ENCODE measurements around the gene DBNL. TPM values are rescaled to one million over a fixed set of nuclear protein-coding genes. Genes with fewer than 3 reads are reported as not detected.

The DBNL gene
- total RNA-seq, 6 experiments from 2014 or later: 30.7 to 48.1 (median 36.9) TPM

DNA sequence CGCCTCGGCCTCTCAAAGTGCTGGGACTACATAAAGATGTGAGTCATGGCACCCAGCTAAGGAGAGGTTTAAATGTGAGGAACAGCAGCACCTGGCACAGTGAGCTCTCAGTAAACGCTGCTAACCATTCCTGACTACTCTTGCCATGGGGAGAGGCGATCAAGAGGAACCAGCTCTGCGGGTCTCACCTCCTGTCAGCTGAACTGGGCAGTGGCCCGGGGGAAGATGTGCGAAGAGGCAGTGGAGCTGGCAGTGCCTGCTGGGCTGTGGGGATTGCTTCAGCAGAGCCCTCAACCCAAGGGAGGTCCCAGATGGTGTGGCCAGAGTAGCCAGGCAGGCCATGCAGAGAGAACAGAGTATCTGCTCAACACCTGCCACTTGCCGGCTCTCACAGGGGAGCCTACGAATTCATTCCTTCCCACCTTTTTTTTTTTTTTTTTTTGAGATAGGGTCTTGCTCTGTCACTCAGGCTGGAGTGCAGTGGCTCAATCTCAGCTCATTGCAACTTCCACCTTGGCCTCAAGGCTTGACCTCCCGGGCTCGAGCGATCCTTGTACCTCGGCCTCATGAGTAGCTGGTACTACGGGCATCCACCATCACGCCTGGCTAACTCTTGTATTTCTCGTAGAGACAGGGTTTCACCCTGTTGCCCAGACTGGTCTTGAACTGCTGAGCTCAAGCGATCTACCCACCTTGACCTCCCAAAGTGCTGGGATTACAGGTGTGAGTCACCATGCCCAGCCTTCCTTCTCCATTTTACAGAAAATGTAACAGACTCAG lies 31.0 kb downstream of the DBNL start:
- H3K4me3 ChIP-seq: no peak overlapping the region
- TF ChIP-seq, protein P1, sequence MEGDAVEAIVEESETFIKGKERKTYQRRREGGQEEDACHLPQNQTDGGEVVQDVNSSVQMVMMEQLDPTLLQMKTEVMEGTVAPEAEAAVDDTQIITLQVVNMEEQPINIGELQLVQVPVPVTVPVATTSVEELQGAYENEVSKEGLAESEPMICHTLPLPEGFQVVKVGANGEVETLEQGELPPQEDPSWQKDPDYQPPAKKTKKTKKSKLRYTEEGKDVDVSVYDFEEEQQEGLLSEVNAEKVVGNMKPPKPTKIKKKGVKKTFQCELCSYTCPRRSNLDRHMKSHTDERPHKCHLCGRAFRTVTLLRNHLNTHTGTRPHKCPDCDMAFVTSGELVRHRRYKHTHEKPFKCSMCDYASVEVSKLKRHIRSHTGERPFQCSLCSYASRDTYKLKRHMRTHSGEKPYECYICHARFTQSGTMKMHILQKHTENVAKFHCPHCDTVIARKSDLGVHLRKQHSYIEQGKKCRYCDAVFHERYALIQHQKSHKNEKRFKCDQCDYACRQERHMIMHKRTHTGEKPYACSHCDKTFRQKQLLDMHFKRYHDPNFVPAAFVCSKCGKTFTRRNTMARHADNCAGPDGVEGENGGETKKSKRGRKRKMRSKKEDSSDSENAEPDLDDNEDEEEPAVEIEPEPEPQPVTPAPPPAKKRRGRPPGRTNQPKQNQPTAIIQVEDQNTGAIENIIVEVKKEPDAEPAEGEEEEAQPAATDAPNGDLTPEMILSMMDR (IDR thresholded peaks at IDR 0.05): no peak
- TF ChIP-seq POLR2A (IDR thresholded peaks at IDR 0.05): no peak
- peaks cover 0 to 33% (median 4%) of the 10 kb centered on the region in 4 donors for H3K36me3 ChIP-seq
- no peaks in the 10 kb centered on the region for H3K9me3 ChIP-seq
- DNase-seq (peak in 1 of 3 donors; percentile 46), ATAC-seq (no peak)
- intact Hi-C loops (cut with DNase I): no loop called here
- 88% methylated on average over 2 of the region's 17 CpGs for WGBS (ENCODE audit: insufficient coverage, low coverage, low lambda C conversion rate, missing lambda C conversion rate)
- H3K27me3 ChIP-seq: no peaks in the 10 kb centered on the region
- H3K27ac ChIP-seq: peak overlapping the region in 2 of 3 donors; percentile 68 to 74
- peaks cover 0 to 43% (median 19%) of the 10 kb centered on the region in 4 donors for H3K4me1 ChIP-seq

DNA sequence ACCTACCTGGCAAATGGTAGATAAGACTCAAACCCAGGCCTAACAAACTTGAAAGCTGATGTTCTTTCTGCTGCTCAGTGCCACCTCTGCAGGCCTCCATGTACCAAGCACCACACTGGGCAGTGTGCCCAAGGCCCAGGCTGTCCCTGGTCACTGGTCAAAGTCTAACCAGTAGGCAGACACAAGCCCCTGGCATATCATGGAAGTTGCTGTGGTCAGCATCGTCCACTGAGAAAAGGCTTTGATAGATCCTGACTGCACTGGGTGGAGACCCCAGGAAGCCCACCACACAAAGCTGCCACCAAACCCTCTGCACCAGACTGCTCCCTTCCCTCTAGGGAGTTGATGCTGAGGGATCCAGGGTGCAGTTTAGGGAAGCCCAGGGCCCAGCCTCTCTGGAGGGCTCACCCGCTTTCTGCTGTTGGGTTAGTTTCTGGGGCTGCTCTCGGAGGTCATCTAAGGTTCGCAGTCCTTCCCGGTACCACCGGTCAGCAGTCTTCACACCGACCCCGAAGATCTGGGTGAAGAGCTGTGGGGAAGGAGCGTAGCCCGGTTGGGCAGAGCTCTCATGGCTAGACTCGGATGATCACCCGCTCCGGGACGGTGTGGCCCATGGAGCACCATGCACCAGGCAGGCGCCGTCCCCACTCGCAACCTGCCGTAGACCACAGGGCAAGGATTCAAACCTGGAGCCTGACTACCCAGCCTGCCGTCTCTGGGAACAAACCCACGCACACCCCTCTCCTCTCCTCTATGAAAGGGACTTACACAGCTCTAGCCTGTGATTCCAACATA lies 31.8 kb downstream of the DBNL start:
- Histone ChIP-seq H3K4me1 (peaks cover 0 to 46% (median 19%) of the 10 kb centered on the region in 4 donors), H3K27ac (peak overlapping the region in 2 of 3 donors; percentile 68 to 74)

DNA sequence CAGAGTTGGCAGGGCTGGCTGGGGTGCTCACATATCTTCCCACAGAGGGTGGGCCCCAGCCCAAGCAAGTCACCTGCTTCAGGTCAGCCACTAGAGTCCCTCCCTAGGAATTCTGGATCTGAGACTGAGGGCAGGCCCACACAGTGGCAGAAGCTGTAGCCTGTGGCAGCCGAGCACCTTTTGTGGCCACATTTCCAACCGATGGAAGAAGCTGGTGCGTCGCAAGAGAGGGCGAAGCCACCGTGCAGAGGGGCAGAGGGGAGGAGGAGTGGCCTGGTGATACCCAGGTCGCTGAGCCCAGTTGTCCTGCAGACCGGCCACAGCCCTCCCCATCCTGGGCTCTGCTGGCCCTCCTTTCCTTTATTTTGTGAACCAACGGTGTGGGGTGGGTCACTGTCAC lies 32.6 kb downstream of the DBNL start:
- ATAC-seq: no peak
- intact Hi-C loops (cut with DNase I): no loop called here
- no peak overlapping the region for H3K4me3 ChIP-seq
- peaks cover 0 to 48% (median 17%) of the 10 kb centered on the region in 4 donors for H3K4me1 ChIP-seq
- H3K27me3 ChIP-seq: no peaks in the 10 kb centered on the region
- 71% methylated on average over 1 of the region's 9 CpGs for WGBS (ENCODE audit: insufficient coverage, low coverage, low lambda C conversion rate, missing lambda C conversion rate)
- DNase-seq: no peak
- peaks cover 0 to 33% (median 4%) of the 10 kb centered on the region in 4 donors for H3K36me3 ChIP-seq
- no peak for TF ChIP-seq POLR2A (IDR thresholded peaks at IDR 0.05)
- TF ChIP-seq, protein P1 (IDR thresholded peaks at IDR 0.05): no peak
- H3K9me3 ChIP-seq: no peaks in the 10 kb centered on the region
- peak overlapping the region in 2 of 3 donors; percentile 68 to 74 for H3K27ac ChIP-seq

More for the DNA sequence above, 31.8 kb downstream of the DBNL start:
- H3K9me3 ChIP-seq: no peaks in the 10 kb centered on the region
- WGBS (ENCODE audit: insufficient coverage, low coverage, low lambda C conversion rate, missing lambda C conversion rate): 55% methylated on average over 10 of the region's 20 CpGs
- H3K4me3 ChIP-seq: no peak overlapping the region
- H3K27me3 ChIP-seq: no peaks in the 10 kb centered on the region
- ATAC-seq: peak; percentile 75 to 83 (median 81)
- TF ChIP-seq, protein P1 (IDR thresholded peaks at IDR 0.05): no peak
- TF ChIP-seq POLR2A (IDR thresholded peaks at IDR 0.05): no peak
- intact Hi-C loops (cut with DNase I): no loop called here
- H3K36me3 ChIP-seq: peaks cover 0 to 33% (median 4%) of the 10 kb centered on the region in 4 donors
- DNase-seq: peak; percentile 90 to 94 (median 92)

DNA sequence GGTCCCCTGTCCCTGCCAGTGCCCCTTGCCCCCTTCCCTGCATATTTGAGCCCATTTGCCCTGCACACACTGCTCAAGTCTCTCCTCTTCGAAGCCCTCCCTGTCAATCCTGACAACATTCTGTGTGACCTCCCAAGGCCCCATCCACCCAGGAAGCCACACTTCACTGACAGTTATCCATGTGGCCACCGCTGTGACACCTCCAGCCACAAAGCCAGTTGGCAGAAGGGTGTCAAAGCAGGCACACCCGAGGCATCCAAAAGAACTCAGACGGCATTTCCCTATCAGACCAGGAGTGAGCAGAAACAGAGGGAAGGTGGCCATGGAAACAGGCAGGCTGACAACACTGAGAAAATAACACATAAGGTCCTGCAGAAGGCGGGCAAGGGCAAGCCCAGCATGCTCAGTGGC lies 33.2 kb downstream of the DBNL start:
- 85% methylated on average over 3 of the region's 5 CpGs for WGBS (ENCODE audit: insufficient coverage, low coverage, low lambda C conversion rate, missing lambda C conversion rate)
- H3K36me3 ChIP-seq: peaks cover 0 to 27% (median 4%) of the 10 kb centered on the region in 4 donors
- H3K9me3 ChIP-seq: no peaks in the 10 kb centered on the region
- DNase-seq (peak in 1 of 3 donors; percentile 40), ATAC-seq (no peak)
- H3K27me3 ChIP-seq: no peaks in the 10 kb centered on the region
- H3K4me1 ChIP-seq: peaks cover 0 to 43% (median 15%) of the 10 kb centered on the region in 4 donors
- no peak overlapping the region for H3K27ac ChIP-seq
- no peak for TF ChIP-seq POLR2A (IDR thresholded peaks at IDR 0.05)
- TF ChIP-seq, protein P1 (IDR thresholded peaks at IDR 0.05): no peak
- intact Hi-C loops (cut with DNase I): no loop called here
- H3K4me3 ChIP-seq: no peak overlapping the region

Data from right lobe of liver (tissue), 6 donors.